AG04449 (cell line): ENCODE measurements around the gene GANAB.

Experiments used
- CTCF ChIA-PET: fragments of 350-600 bp; formaldehyde crosslinking; extraction: SDS; loops from one replicate; lab custom pipeline; 2021; ENCODE audit warnings: antibody characterized with exemption; lab: Yijun Ruan, JAX
- POLR2A ChIA-PET: fragments of 400-600, 350-600 bp; formaldehyde crosslinking; extraction: SDS; loops from one replicate; lab custom pipeline; 2020; ENCODE audit warnings: antibody characterized with exemption, inconsistent platforms; lab: Yijun Ruan, JAX
- DNase-seq: peaks from one replicate; pipeline ENCODE4 v3.0.0-alpha.2; 2010; ENCODE audit warnings: low read depth, low spot score
- H3K4me3 ChIP-seq: 2 replicates; pipeline ENCODE4 v1.5.1; 2011; ENCODE audit warnings: low read depth, mild to moderate bottlenecking, control low read depth, low read length
- CTCF ChIP-seq: IDR thresholded peaks from one replicate; pipeline ENCODE4 v1.5.1; 2011; ENCODE audit warnings: mild to moderate bottlenecking, moderate library complexity, low read length, control low read depth, inconsistent platforms; ENCODE audit not compliant: insufficient read depth; ENCODE audit errors: missing control alignments

GANAB gene

GRCh38 chr11:62649486-62649885 is 3.1 kb upstream of the GANAB start:
- CTCF ChIA-PET = interaction anchor here (1.4 kb wide), 1 partner anchor 30 kb away, joined by 4 read pairs; no protein-coding TSS in a partner anchor
- no peak for TF ChIP-seq CTCF
- H3K4me3 ChIP-seq = no peak overlapping the region
- POLR2A ChIA-PET = interaction anchor here (2.3 kb wide), 1 partner anchor 16 kb away, joined by 25 read pairs; the partner anchor contains the start of genes C11orf98 and CSKMT
- no peak for DNase-seq

GRCh38 chr11:62648967-62649364 is 2.6 kb upstream of the GANAB start:
- no peak overlapping the region for H3K4me3 ChIP-seq
- TF ChIP-seq CTCF = no peak
- CTCF ChIA-PET = interaction anchor here (1.4 kb wide), 1 partner anchor 31 kb away, joined by 4 read pairs; no protein-coding TSS in a partner anchor
- POLR2A ChIA-PET = interaction anchor here (2.3 kb wide), 1 partner anchor 17 kb away, joined by 25 read pairs; the partner anchor contains the start of genes C11orf98 and CSKMT
- no peak for DNase-seq

DNA sequence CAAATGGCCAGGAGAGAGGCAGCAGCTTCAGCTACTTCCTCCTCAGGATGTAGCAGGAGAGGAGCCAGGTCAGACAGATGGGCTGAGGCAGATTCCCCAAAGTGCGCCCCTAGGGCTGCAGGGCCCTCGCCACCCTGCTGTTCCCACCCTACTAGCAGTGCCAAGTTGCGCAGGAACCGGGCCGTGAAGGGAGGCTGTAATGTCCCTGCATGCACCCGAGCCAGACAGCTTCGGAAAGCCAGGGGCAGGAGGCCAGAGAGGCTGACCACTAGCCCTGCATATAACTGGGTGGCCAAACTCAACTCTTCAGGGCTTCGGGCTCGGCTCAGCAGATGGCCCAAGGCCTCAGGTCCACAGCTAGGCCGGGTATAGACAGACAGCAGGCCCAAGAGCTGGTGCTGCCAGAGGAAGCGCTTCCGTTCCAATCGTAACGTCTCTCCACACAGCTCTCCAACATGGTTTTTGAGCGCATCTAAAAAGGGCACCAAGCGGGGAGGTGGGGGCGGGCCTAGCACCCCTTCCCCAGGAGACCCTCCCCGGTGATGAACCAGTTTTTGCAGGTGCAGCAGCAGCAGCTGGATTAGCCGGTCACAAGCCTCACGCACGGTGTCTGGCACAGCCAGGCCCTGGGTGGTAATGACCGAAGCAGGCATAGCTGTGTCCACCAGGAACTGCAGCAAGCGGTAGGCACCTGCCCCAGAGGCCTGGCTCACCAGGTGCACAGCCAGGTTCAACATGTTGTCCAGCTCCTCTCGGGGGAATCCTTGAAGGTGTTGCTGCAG is 2.0 kb upstream of the GANAB start:
- no peak overlapping the region for H3K4me3 ChIP-seq
- ChIA-PET POLR2A (interaction anchor here (2.3 kb wide), 1 partner anchor 17 kb away, joined by 25 read pairs; the partner anchor contains the start of genes C11orf98 and CSKMT), CTCF (interaction anchor here (1.0 to 1.4 kb wide), 2 partner anchors 31 to 35 kb away, joined by 3 to 4 read pairs; partner anchors contain the start of gene ROM1)
- TF ChIP-seq CTCF = no peak
- DNase-seq = no peak

- H3K4me3 ChIP-seq = no peak overlapping the region
- DNase-seq = no peak
- TF ChIP-seq CTCF = no peak
- ChIA-PET POLR2A (interaction anchor here (2.3 kb wide), 1 partner anchor 18 kb away, joined by 25 read pairs; the partner anchor contains the start of genes C11orf98 and CSKMT), CTCF (interaction anchor here (1.0 to 1.2 kb wide), 2 partner anchors 20 to 34 kb away, joined by 3 read pairs; partner anchors contain the start of gene ROM1)
These were observed 1.2 kb upstream of the GANAB start for GRCh38 chr11:62647609-62648005.

DNA sequence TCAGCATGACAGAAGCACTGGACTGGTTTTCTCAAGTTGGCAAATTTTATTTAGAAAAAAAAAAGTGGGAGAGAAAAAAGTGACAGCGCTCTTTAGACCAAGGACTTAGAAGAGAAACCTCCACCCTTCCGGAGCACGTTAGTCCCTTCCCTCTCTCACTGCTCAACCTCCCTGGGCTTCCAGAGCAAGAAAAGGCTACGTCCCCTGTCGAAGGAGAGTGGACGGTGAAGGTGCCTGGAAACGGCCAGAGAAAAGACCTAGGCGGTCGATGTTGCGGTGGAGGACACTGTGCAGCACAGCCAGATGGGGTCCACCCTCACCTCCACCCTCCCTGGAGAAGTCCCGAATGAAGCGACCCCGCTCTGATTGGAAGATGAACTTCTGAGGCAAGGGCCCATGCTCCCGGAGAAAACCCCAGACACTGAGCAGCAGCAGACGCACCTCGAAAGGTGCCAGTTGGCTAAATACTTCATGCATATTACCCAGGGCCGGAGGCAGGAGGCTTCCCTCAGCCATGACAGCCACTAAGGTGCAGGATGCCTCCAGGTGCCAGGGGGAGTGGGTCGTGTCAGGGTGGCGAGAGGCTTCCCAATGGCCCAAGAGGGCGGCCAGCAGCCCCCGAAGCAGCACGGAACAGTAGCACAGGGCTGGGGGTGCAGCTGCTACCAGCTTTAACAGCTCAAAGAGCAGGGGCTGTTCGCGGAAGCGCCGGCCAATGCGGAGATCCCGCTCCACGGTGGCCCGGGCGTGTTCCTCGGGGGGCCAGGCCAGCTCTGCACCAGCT is 604 bp upstream of the GANAB start:
- DNase-seq = no peak
- 0 out of 2 replicates have a peak overlapping the region, but pooled peaks have one; percentile 2 for H3K4me3 ChIP-seq
- POLR2A ChIA-PET = interaction anchor here (0.6 to 3.5 kb wide), 7 partner anchors 13 to 209 kb away, joined by 3 to 46 read pairs (median 5); partner anchors contain the start of genes B3GAT3, C11orf98, CSKMT and TUT1
- CTCF ChIA-PET = interaction anchor here (1.2 to 2.7 kb wide), 2 partner anchors 12 to 21 kb away, joined by 3 to 11 read pairs; no protein-coding TSS in a partner anchor
- TF ChIP-seq CTCF = no peak
